Brain pericyte (primary cell): ENCODE results near the gene ABHD15.
A peak's percentile ranks its signal among the peaks of the same experiment; 100 is the strongest.

ENCODE experiments used
- DNase-seq: peaks from one replicate; pipeline ENCODE4 v3.0.0-alpha.2; 2012; ENCODE audit warnings: low read depth, low spot score

ABHD15 gene

GRCh38 chr17:29566473-29567303 lies at the start of gene ABHD15:
ABHD15 (minus strand) TSS chr17:29567037; CDS start chr17:29566966, 71 bp downstream.
- no peak for DNase-seq

- DNase-seq = peak; percentile 58
Measured at GRCh38 chr17:29615492-29616299, 48.9 kb upstream of the ABHD15 start.

- DNase-seq = no peak
Measured at GRCh38 chr17:29615048-29615385, 48.2 kb upstream of the ABHD15 start.

- DNase-seq = no peak
Measured at GRCh38 chr17:29614349-29615047, 47.7 kb upstream of the ABHD15 start.

- no peak for DNase-seq
Measured at GRCh38 chr17:29613856-29614255, 47.0 kb upstream of the ABHD15 start.

- DNase-seq = peak; percentile 49
Measured at GRCh38 chr17:29613352-29613837, 46.6 kb upstream of the ABHD15 start.

GRCh38 chr17:29612404-29613280 lies 45.8 kb upstream of the ABHD15 start:
- DNase-seq = no peak

- DNase-seq = no peak
Measured at GRCh38 chr17:29612094-29612403, 45.2 kb upstream of the ABHD15 start.

GRCh38 chr17:29611351-29612093 lies 44.7 kb upstream of the ABHD15 start:
- no peak for DNase-seq

GRCh38 chr17:29610395-29610794 lies 43.6 kb upstream of the ABHD15 start:
- DNase-seq = no peak

- DNase-seq = no peak
Measured at GRCh38 chr17:29608986-29609385, 42.1 kb upstream of the ABHD15 start.

- DNase-seq = no peak
Measured at GRCh38 chr17:29607557-29608195, 40.8 kb upstream of the ABHD15 start.

- DNase-seq = no peak
Measured at GRCh38 chr17:29603109-29603674, 36.4 kb upstream of the ABHD15 start.

GRCh38 chr17:29597361-29598172 lies 30.7 kb upstream of the ABHD15 start:
- DNase-seq = no peak

GRCh38 chr17:29596811-29597210 lies 30.0 kb upstream of the ABHD15 start:
- no peak for DNase-seq

GRCh38 chr17:29595943-29596774 lies 29.3 kb upstream of the ABHD15 start:
- DNase-seq = no peak

GRCh38 chr17:29595107-29595942 lies 28.5 kb upstream of the ABHD15 start:
- DNase-seq = no peak
